ENCODE results near the gene GPX4.

Gene GPX4

GRCh38 chr19:1151917-1152587, 48.3 kb downstream of the GPX4 start:
- DNase-seq, result no peak

- DNase-seq, result no peak
Measured at GRCh38 chr19:1153891-1154730, 50.3 kb downstream of the GPX4 start.

GRCh38 chr19:1154731-1155351, 51.0 kb downstream of the GPX4 start:
- no peak for DNase-seq

GRCh38 chr19:1155352-1156304, 51.8 kb downstream of the GPX4 start:
- DNase-seq, result no peak

All from stimulated activated naive CD4-positive, alpha-beta T cell (primary cell).